ENCODE measurements around the gene TRIM8. TPM values are rescaled to one million over a fixed set of nuclear protein-coding genes. Genes with fewer than 3 reads are reported as not detected.

Gene TRIM8
- total RNA-seq, 1 experiment from 2014 or later, result 43.5 TPM

DNA sequence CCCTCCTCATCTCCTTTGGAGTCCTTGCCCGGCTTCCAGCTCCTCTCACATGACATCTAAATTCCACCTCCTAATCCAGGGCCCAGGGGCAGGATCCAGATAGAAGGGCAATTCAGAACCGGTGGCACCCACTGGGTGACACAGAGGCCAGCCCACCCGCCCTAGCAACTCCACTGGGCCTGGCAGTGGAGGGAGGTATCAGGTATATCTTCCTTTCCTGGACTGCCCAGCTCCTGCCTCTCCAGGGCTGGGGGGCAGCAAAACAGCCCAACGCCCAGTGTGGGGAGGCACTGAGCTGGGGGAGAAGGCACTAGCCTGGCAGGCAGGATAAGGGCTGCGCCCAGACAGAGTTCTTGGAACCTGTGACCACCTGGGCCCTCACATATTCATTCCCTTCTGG is 10.4 kb upstream of the TRIM8 start:
- DNase-seq, result no peak
- Histone ChIP-seq H3K27me3 (ENCODE audit: control insufficient read depth, insufficient read depth, low read length) (no peaks in the 10 kb centered on the region), H3K4me3 (ENCODE audit: insufficient read depth, low read depth, low read length) (no peak overlapping the region), H3K36me3 (replicated peaks; ENCODE audit: control insufficient read depth, insufficient read depth, low read length) (no peaks in the 10 kb centered on the region)

DNA sequence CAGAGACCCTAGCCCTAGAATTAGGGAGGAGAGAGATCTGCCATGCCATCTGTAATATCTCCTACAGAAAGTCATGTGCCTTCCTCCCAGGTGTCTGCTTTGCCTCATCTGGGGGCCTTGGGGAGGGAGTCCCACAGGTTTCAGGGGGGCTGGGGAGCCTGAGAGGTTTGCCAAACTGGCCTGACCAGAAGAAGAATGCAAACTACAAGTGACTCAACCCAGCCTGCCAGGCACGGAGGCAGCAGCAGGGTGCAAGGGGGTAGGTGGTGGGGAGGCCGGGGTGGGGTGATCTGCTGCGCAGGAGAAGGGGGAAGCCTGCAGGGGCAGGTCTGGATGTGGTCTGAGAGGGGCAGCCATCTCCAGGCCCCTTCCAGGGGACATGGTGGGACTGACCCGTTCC is 9.6 kb upstream of the TRIM8 start:
- Histone ChIP-seq H3K36me3 (replicated peaks; ENCODE audit: control insufficient read depth, insufficient read depth, low read length) (no peaks in the 10 kb centered on the region), H3K4me3 (ENCODE audit: insufficient read depth, low read depth, low read length) (no peak overlapping the region), H3K27me3 (ENCODE audit: control insufficient read depth, insufficient read depth, low read length) (no peaks in the 10 kb centered on the region)
- no peak for DNase-seq

DNA sequence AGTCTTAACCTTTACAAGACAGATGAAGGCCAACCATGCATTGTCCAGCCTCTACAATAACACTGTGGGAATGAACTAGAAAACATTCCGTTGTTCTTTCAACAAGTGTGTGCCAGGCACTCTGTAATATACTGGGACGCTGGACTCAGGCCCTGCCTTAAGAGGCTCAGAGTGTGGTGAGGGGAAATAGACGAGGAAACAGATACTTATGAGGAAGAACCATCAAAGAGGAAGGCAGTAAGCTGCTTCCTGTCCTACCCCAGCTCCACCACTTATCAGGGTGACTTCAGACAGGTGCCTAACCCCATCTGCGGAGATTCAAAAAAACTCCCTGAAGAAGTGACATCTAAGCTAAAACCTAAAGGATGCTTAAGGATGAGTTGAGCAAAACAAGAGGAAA is 8.9 kb upstream of the TRIM8 start:
- no peaks in the 10 kb centered on the region for H3K36me3 ChIP-seq (replicated peaks; ENCODE audit: control insufficient read depth, insufficient read depth, low read length)
- no peak overlapping the region for H3K4me3 ChIP-seq (ENCODE audit: insufficient read depth, low read depth, low read length)
- no peaks in the 10 kb centered on the region for H3K27me3 ChIP-seq (ENCODE audit: control insufficient read depth, insufficient read depth, low read length)
- DNase-seq, result no peak

DNA sequence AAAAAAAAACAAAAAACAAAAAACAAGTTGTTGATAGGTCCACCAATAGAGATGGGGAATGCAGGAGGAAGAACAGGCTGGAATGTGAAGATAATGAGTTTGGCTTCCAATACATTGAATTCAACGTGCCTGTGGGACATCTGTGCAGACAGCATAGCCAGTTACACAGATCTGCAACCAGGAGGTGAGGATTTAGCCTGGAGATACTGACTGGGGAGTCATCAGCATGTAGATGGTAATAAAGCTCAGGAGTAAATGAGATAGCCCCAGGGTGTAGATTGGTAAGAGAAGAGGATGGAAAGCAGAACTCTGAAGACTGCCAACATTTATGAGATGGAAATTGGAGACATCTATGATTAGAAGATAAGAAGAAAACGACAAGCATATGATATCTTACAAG is 4.7 kb upstream of the TRIM8 start:
- Histone ChIP-seq H3K36me3 (replicated peaks; ENCODE audit: control insufficient read depth, insufficient read depth, low read length) (no peaks in the 10 kb centered on the region), H3K27me3 (ENCODE audit: control insufficient read depth, insufficient read depth, low read length) (no peaks in the 10 kb centered on the region), H3K4me3 (ENCODE audit: insufficient read depth, low read depth, low read length) (no peak overlapping the region)
- no peak for DNase-seq

DNA sequence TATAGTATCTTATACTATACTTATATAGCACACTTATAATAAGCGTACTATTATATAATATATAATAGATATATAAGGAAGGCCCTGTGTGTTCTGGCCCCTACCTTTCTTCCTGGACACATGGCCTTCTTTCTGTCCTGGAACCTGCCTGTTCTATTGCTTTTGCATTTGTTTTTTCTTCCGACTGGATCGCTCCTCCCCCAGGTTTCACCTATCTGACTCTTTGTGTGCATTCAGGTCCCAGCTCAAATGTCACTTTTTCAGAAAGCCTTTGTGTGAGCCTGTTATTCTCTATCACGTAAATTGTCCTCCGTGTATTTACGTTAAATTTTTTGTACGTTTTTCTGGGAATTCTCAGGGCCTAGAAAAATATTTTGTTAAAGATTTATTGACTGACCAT is 2.9 kb upstream of the TRIM8 start:
- DNase-seq, result no peak
- no peaks in the 10 kb centered on the region for H3K36me3 ChIP-seq (replicated peaks; ENCODE audit: control insufficient read depth, insufficient read depth, low read length)
- H3K4me3 ChIP-seq (ENCODE audit: insufficient read depth, low read depth, low read length), result peak overlapping the region; percentile 49
- H3K27me3 ChIP-seq (ENCODE audit: control insufficient read depth, insufficient read depth, low read length), result no peaks in the 10 kb centered on the region

DNA sequence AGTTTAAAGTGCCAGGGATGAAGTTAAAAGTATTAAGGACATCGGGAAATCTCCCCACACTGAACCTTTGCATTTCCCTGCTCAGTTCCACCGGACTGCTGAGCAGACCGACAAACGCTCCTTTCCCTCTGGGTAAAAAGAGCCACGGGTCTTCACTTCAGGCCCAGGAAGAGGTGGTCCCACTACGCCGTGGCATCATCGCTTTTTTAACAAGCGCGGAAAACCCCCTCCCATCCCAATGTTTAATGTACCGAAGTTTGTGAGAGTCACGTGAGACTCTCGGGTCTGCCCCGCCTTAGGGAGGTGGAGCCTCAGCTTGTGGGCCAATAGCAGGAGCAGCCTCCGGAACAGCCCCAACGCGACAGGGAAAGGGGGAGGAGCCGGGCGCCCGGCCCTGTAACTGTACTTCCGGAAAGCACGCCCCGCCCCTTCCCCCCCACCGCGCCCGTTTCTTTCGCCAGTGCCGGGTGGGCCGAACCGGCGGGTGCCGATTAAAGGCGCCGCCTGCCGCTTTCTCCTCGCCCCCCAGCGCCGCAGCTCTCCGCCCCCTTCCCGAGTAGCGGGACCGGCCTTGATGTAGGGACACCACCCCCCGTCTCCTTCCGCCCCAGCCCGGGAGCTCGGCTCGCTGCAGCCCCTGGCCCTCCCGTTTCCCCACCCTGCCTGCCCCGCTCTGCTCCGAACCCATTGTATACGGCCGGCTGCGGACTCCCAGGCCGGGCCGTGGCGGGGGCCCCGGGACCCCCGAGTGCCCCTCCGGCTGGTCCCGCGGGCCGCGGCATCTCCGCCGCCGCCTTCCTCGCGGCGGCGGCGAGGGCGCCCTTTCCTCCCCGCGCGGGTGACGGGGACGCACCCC is 2.2 kb upstream of the TRIM8 start:
- peak; percentile 95 for DNase-seq
- Histone ChIP-seq H3K27me3 (ENCODE audit: control insufficient read depth, insufficient read depth, low read length) (no peaks in the 10 kb centered on the region), H3K36me3 (replicated peaks; ENCODE audit: control insufficient read depth, insufficient read depth, low read length) (no peaks in the 10 kb centered on the region), H3K4me3 (ENCODE audit: insufficient read depth, low read depth, low read length) (peak overlapping the region; percentile 73)

DNA sequence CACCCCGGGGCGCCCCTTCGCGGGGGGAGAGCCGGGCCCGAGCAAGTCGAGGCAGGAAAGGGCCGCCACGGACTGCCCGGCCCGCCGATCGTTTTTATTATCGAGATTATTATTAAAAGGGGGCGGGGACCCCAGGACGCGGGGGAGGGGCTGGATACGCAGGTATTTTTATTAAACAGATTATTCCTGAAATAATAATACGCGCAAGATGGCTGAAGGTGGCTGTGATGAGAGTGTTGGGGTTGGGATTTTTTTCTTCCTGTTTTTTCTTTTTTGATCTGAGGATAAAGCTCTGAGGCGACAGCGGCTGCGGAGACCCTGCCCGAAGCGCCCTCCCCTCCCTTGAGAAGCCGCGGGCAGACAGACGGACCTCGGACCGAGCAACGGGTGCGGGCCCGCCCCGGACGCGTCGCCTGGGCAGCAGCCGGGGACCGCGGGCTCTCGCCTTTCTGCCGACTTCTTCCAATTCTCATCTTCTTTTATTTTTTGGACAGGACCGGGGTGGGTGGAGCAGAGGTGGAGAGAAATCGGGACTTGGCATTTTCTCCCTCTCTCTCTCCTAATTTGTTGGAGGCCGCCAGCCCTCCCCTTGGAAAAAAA is 1.4 kb upstream of the TRIM8 start:
- peak overlapping the region; percentile 73 for H3K4me3 ChIP-seq (ENCODE audit: insufficient read depth, low read depth, low read length)
- H3K36me3 ChIP-seq (replicated peaks; ENCODE audit: control insufficient read depth, insufficient read depth, low read length), result no peaks in the 10 kb centered on the region
- H3K27me3 ChIP-seq (ENCODE audit: control insufficient read depth, insufficient read depth, low read length), result no peaks in the 10 kb centered on the region
- peak; percentile 74 for DNase-seq

DNA sequence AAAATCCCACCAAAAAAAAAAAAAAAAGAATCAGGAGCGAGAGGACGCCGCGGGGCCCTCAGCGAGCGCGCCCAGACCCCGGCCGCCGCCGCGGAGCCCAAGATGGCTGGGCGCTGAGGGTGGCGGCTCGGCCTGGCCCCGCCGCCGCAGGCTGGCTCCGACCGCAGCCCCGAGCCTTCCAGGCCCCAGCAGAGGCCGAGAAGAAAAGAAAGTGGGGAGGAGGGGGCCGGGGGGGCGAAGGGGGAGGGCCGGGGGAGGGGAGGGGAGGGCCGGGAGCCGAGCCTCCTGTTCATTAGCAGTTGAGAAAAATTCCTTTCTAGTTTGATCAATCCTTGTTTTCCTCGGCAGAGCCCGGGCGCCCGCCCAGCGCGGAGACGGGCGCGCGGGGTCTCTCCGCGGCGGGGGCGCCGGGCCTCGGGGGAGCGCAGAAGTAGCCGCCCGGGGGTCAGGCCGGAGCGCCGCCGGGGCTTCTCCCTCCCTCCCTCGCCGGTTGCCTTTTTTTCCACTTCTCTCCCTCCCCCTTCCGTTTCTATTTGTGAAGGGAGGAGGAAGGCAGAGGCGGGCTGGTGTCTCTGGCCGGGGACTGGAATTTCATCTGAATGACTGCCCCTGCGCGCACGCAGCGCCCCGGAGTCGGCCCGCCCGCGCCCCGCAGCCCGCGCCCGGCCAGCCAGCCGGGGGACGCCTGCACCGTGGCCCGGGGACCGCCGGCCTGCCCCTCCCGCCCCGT is 778 bp upstream of the TRIM8 start:
- no peaks in the 10 kb centered on the region for H3K36me3 ChIP-seq (replicated peaks; ENCODE audit: control insufficient read depth, insufficient read depth, low read length)
- peak overlapping the region; percentile 73 for H3K4me3 ChIP-seq (ENCODE audit: insufficient read depth, low read depth, low read length)
- peak; percentile 86 for DNase-seq
- H3K27me3 ChIP-seq (ENCODE audit: control insufficient read depth, insufficient read depth, low read length), result no peaks in the 10 kb centered on the region

DNA sequence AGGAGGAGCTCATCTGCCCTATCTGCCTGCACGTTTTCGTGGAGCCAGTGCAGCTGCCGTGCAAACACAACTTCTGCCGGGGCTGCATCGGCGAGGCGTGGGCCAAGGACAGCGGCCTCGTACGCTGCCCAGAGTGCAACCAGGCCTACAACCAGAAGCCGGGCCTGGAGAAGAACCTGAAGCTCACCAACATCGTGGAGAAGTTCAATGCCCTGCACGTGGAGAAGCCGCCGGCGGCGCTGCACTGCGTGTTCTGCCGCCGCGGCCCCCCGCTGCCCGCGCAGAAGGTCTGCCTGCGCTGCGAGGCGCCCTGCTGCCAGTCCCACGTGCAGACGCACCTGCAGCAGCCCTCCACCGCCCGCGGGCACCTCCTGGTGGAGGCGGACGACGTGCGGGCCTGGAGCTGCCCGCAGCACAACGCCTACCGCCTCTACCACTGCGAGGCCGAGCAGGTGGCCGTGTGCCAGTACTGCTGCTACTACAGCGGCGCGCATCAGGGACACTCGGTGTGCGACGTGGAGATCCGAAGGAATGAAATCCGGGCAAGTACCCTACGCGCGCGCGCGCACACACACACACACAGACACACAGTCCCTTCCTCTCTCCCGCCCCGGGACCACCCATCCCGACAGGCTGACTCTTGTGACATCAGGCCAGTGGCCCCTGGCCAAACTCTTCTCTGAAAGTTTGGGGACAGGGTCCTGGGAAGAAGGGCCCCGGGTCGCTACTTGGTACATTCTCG is 538 bp downstream of the TRIM8 start:
- Histone ChIP-seq H3K36me3 (replicated peaks; ENCODE audit: control insufficient read depth, insufficient read depth, low read length) (no peaks in the 10 kb centered on the region), H3K4me3 (ENCODE audit: insufficient read depth, low read depth, low read length) (peak overlapping the region; percentile 63), H3K27me3 (ENCODE audit: control insufficient read depth, insufficient read depth, low read length) (no peaks in the 10 kb centered on the region)
- DNase-seq, result peak; percentile 81

DNA sequence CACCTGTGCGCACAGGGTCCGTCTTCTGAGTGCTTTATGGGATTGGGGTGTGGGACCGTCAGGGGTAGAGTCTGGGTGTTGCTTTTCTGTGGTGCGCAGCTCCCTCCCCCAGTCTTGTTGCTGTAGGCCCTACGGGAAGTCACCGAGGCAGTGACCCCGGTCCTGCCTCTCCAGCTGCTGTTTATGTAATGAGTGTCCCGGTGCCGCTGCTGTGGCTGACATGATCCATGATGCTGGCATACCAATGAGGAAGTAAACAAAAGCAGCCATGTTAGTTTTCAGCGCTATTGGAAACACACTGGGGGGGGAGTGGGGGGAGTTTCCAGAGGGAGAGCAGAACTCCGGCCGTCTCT is 1.1 kb downstream of the TRIM8 start:
- H3K36me3 ChIP-seq (replicated peaks; ENCODE audit: control insufficient read depth, insufficient read depth, low read length), result no peaks in the 10 kb centered on the region
- H3K27me3 ChIP-seq (ENCODE audit: control insufficient read depth, insufficient read depth, low read length), result no peaks in the 10 kb centered on the region
- H3K4me3 ChIP-seq (ENCODE audit: insufficient read depth, low read depth, low read length), result peak overlapping the region; percentile 63
- no peak for DNase-seq

DNA sequence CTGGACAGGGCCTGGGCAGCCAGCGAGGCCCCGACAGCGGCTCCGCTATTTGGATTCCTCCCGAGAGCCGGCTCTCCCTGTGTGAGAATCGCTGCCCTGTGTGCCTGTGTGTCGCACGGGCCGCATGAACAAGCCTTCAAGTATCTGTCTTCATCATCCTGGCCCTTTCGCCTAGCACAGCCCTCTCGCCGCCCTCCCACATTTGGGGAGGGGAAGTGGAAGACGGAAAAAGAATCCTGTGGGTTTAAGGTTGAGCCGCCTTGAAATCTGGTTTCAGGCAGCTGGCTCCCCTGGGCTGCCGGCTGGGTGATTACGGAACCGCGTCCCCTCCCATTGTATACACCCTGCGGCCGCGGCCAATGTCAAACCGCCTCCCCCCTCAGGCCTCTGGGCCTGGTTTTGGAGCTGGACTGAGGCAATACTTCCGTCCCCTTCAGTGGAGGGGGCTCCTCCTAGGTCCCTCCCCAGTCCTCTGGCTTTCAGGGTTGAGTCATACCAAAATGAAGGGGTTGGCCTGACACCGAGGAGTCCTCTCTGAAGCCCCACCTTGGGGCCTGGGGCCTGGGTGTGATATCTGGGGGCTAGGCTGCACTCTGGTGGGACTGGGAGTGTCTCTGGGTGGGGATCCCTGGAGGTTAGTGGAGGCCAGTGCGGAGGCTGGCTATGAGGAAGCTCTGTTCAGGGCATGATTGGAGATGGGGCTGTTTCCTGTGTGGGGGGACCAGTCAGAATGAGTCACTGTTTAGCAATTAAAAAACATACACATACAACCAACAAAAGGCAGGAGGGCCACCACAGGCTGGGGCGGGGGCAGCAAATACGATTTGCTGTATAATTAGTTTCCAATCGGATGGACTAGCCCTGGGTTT is 1.7 kb downstream of the TRIM8 start:
- Histone ChIP-seq H3K27me3 (ENCODE audit: control insufficient read depth, insufficient read depth, low read length) (no peaks in the 10 kb centered on the region), H3K4me3 (ENCODE audit: insufficient read depth, low read depth, low read length) (peak overlapping the region; percentile 63), H3K36me3 (replicated peaks; ENCODE audit: control insufficient read depth, insufficient read depth, low read length) (no peaks in the 10 kb centered on the region)
- peak; percentile 68 for DNase-seq

DNA sequence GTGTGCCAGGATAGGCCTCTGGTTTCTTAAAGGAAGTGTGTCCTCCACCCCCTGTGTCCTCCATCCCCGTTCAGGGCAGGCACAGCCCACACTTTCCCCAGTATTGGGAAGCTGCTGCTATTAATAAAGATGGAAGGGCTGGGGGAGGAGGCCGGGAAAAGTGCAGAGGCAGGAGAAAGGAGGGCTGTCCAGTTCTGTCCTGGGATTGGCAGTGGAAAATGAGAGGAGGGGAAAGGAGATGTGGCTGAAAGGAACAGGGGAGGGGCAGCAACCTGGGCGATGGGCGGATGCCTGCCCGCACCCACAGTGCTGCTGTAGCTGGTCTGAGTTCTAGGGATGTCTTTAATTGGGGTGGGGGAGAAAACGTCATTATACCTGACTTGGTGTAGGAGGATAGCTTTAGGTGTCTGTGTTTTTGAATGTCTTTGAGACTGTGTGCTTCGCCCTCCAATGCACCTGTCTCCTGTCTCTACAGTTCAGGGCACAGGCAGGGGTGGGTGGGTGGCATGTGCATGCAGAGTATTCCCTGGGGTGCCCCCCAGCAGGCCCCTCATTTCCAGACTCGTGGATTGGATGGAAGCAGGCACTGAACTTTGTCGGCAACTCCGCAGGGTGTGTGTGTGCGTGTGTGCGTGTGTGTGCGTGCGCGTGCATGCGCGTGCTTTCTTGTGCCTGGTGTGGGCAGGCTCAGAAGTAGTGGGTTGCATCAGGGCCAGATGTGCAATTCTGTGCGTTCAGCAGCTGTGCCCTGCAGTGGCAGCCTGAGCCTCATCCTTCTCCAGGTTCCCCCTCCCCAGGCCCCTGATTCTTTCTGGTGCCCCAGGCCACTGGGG is 2.5 kb downstream of the TRIM8 start:
- DNase-seq, result peak; percentile 45
- Histone ChIP-seq H3K4me3 (ENCODE audit: insufficient read depth, low read depth, low read length) (peak overlapping the region; percentile 63; the same call in 1 of the 2 replicates), H3K36me3 (replicated peaks; ENCODE audit: control insufficient read depth, insufficient read depth, low read length) (no peaks in the 10 kb centered on the region), H3K27me3 (ENCODE audit: control insufficient read depth, insufficient read depth, low read length) (no peaks in the 10 kb centered on the region)
